ENCODE measurements around the gene ADPRM. TPM values are rescaled to one million over a fixed set of nuclear protein-coding genes. Genes with fewer than 3 reads are reported as not detected.

The ADPRM gene
- total and polyA plus RNA-seq, 2 donors (not counting 3 experiments of a cell fraction or from before 2014, with no cell fraction given) = 7.4 to 7.6 TPM

- Histone ChIP-seq H3K4me3 (replicated peaks in 1 of 3; ENCODE audit: insufficient read depth in 1 of 3, low read depth in 1 of 3, low read length in 3 of 3) (no peak overlapping the region), H3K9me1 (replicated peaks; ENCODE audit: control insufficient read depth, extremely low read depth, insufficient read depth, low read length) (no peaks in the 10 kb centered on the region), H3K4me2 (ENCODE audit: insufficient read depth, low read length) (no peak overlapping the region), H4K20me1 (replicated peaks; ENCODE audit: control insufficient read depth, extremely low read depth, insufficient read depth, low read length) (no peaks in the 10 kb centered on the region), H3K36me3 (ENCODE audit: control insufficient read depth in 2 of 2, extremely low read depth in 1 of 2, insufficient read depth in 2 of 2, low read length in 2 of 2) (peaks cover 10 to 22% of the 10 kb centered on the region in 2 experiments), H3K27me3 (ENCODE audit: control insufficient read depth in 2 of 2, insufficient read depth in 2 of 2, low read length in 2 of 2) (no peaks in the 10 kb centered on the region), H3K9me3 (replicated peaks; ENCODE audit: control insufficient read depth, insufficient read depth, low read length) (no peaks in the 10 kb centered on the region), H3K9ac (replicated peaks; ENCODE audit: extremely low read depth, insufficient read depth, low read length) (no peak overlapping the region), H2AFZ (ENCODE audit: low read depth, low read length) (no peak overlapping the region), H3K4me1 (ENCODE audit: control insufficient read depth, extremely low read depth, insufficient read depth, low read length) (no peaks in the 10 kb centered on the region), H3K27ac (ENCODE audit: insufficient read depth, low read depth, low read length) (no peak overlapping the region), H3K79me2 (ENCODE audit: control insufficient read depth, insufficient read depth, low read length) (no peaks in the 10 kb centered on the region)
- intact Hi-C loops (cut with micrococcal nuclease) (no loop called here), dilution Hi-C loops (cut with MboI; ENCODE audit: extremely low pct_ligation_motif_present, low sequenced_read_pairs) (no loop called here)
- BruUV-seq (replicated peaks) = no TSS peak
- ChIA-PET POLR2A (no interaction called here), CTCF (interaction anchor here (0.6 kb wide), 1 partner anchor 35 kb away, joined by 3 read pairs; no protein-coding TSS in a partner anchor)
- FAIRE-seq (no peak), DNase-seq (ENCODE audit: low read depth, low spot score) (no peak)
- TF ChIP-seq POLR2AphosphoS5 (IDR thresholded peaks at IDR 0.05; ENCODE audit: insufficient read depth, low read depth, low read length) (no peak), MYC (IDR thresholded peaks at IDR 0.05; ENCODE audit: low read depth, low read length) (no peak), JUN (IDR thresholded peaks at IDR 0.05; ENCODE audit: borderline replicate concordance, insufficient read depth, insufficient read length, low read depth) (no peak), GATA2 (IDR thresholded peaks at IDR 0.05; ENCODE audit: insufficient read depth, insufficient read length, low read depth, low read length) (no peak)
- TF ChIP-seq, protein P1, sequence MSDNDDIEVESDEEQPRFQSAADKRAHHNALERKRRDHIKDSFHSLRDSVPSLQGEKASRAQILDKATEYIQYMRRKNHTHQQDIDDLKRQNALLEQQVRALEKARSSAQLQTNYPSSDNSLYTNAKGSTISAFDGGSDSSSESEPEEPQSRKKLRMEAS (IDR thresholded peaks at IDR 0.05; ENCODE audit: insufficient read depth, insufficient read length) = no peak
Observed at GRCh38 chr17:10681866-10682446, 15.4 kb upstream of the ADPRM start.

- FAIRE-seq (no peak), DNase-seq (ENCODE audit: low read depth, low spot score) (peak; percentile 25)
- H3K9ac ChIP-seq (replicated peaks; ENCODE audit: extremely low read depth, insufficient read depth, low read length) = no peak overlapping the region
- H3K27ac ChIP-seq (ENCODE audit: insufficient read depth, low read depth, low read length) = no peak overlapping the region
- no TSS peak for BruUV-seq (replicated peaks)
- POLR2A ChIA-PET = no interaction called here
- dilution Hi-C loops (cut with MboI; ENCODE audit: extremely low pct_ligation_motif_present, low sequenced_read_pairs) = no loop called here
- TF ChIP-seq, protein P2, sequence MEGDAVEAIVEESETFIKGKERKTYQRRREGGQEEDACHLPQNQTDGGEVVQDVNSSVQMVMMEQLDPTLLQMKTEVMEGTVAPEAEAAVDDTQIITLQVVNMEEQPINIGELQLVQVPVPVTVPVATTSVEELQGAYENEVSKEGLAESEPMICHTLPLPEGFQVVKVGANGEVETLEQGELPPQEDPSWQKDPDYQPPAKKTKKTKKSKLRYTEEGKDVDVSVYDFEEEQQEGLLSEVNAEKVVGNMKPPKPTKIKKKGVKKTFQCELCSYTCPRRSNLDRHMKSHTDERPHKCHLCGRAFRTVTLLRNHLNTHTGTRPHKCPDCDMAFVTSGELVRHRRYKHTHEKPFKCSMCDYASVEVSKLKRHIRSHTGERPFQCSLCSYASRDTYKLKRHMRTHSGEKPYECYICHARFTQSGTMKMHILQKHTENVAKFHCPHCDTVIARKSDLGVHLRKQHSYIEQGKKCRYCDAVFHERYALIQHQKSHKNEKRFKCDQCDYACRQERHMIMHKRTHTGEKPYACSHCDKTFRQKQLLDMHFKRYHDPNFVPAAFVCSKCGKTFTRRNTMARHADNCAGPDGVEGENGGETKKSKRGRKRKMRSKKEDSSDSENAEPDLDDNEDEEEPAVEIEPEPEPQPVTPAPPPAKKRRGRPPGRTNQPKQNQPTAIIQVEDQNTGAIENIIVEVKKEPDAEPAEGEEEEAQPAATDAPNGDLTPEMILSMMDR (IDR thresholded peaks at IDR 0.05; ENCODE audit: extremely low read depth in 1 of 2, insufficient read depth in 1 of 2, low read depth in 1 of 2, low read length in 2 of 2) = peak; percentile 31 to 42
- no peak for TF ChIP-seq MYC (IDR thresholded peaks at IDR 0.05; ENCODE audit: low read depth, low read length)
- peaks cover 15% of the 10 kb centered on the region for H3K79me2 ChIP-seq (ENCODE audit: control insufficient read depth, insufficient read depth, low read length)
- no peak overlapping the region for H3K4me3 ChIP-seq (replicated peaks in 1 of 3; ENCODE audit: insufficient read depth in 1 of 3, low read depth in 1 of 3, low read length in 3 of 3)
- no peaks in the 10 kb centered on the region for H3K27me3 ChIP-seq (ENCODE audit: control insufficient read depth in 2 of 2, insufficient read depth in 2 of 2, low read length in 2 of 2)
- H3K4me1 ChIP-seq (ENCODE audit: control insufficient read depth, extremely low read depth, insufficient read depth, low read length) = no peaks in the 10 kb centered on the region
- H3K9me1 ChIP-seq (replicated peaks; ENCODE audit: control insufficient read depth, extremely low read depth, insufficient read depth, low read length) = no peaks in the 10 kb centered on the region
- peaks cover 10 to 22% of the 10 kb centered on the region in 2 experiments for H3K36me3 ChIP-seq (ENCODE audit: control insufficient read depth in 2 of 2, extremely low read depth in 1 of 2, insufficient read depth in 2 of 2, low read length in 2 of 2)
- intact Hi-C loops (cut with micrococcal nuclease) = loop anchor here (1.0 kb wide), 1 partner anchor 38 kb away; no protein-coding TSS in a partner anchor
- CTCF ChIA-PET = interaction anchor here (0.9 to 2.5 kb wide), 9 partner anchors 9 to 63 kb away, joined by 3 to 29 read pairs (median 6); partner anchors contain the start of genes ADPRM and SCO1
- no peak overlapping the region for H2AFZ ChIP-seq (ENCODE audit: low read depth, low read length)
- no peaks in the 10 kb centered on the region for H3K9me3 ChIP-seq (replicated peaks; ENCODE audit: control insufficient read depth, insufficient read depth, low read length)
- H3K4me2 ChIP-seq (ENCODE audit: insufficient read depth, low read length) = no peak overlapping the region
- no peaks in the 10 kb centered on the region for H4K20me1 ChIP-seq (replicated peaks; ENCODE audit: control insufficient read depth, extremely low read depth, insufficient read depth, low read length)
Observed at GRCh38 chr17:10683853-10684252, 13.5 kb upstream of the ADPRM start.

Data from endothelial cell of umbilical vein (primary cell).